GM19395 (cell line): Measurements from ENCODE around the gene ZNF396.

Experiments
- ATAC-seq: cut with Tn5 transposase; IDR thresholded peaks from one replicate; pipeline ENCODE4 v1.9.1; 2021; ENCODE audit warnings: mild to moderate bottlenecking, moderate library complexity; ENCODE audit not compliant: unreplicated experiment

ZNF396 gene

DNA sequence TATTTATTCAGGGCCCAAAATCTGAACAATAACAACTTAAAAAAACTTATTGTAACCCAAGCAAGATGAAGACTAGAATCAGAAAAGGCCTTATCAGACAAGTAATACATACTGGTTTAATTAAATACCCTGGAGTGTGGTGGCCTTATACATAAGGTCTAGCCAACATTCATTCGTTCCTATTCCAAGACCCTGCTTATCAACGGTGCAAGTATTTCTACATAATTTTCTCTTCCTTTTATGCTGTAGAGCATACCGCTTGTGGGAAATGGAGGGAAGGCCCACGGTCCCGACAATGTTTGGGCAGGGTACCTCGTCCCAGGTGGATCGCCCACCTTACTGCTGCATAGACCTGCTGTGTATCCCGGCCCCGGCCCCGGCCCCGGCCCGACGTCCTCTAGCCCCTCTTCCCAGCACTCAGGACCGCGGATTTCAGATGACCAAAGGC is 33.6 kb downstream of the ZNF396 start:
- ATAC-seq: no peak

DNA sequence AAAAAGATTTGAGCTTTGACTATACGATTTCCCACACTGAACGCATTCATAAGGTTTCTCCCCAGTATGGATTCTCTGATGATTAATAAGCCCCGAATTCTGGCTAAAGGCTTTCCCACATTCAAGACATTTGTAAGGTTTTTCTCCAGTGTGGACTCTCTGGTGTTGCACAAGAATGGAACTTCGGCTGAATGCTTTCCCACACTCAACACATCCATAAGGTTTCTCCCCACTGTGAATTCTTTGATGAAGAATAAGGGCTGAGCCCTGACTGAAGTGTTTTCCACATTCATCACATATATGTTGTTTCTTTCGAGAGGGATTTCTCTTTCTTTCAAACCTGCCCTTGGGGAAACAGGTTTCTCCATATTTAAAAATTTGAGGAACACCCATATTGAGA is 39.9 kb downstream of the ZNF396 start:
- ATAC-seq: no peak

DNA sequence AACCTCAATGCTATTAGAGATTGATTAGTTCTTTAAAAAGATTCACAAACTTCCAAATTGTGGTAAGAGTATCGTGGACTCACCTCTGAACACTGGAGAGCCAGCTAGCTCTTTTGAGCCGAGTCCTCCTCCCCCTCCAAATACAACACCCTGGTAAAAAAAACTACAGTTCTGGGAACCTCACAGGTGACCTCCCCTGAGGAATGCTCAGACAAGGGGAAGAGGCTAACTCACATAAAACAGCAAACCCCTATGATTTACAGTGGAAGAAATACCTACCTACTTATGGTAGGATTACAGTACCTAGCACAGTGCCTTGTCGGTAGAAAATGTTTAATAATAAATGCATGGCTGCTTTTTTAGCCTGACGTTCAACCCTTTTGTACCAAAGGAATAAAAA is 41.3 kb downstream of the ZNF396 start:
- ATAC-seq: no peak

DNA sequence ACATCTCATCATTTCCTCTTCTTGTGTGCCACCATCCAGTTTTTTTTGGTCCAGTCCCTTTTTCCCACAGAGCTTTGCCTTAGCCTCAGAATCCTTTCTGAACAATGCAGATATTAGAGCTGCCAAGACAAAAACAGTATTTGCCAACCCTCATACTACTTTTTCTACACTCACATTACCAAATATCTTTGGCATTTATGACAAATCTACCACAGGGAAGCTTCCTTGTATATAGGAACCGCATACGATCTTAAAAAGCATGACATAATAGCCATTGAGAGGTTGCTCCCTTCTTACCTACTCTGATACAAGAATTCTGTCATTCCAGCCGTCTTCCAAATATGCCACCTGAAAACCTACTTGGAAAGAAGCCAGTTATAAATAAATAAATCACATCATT is 42.3 kb downstream of the ZNF396 start:
- no peak for ATAC-seq

DNA sequence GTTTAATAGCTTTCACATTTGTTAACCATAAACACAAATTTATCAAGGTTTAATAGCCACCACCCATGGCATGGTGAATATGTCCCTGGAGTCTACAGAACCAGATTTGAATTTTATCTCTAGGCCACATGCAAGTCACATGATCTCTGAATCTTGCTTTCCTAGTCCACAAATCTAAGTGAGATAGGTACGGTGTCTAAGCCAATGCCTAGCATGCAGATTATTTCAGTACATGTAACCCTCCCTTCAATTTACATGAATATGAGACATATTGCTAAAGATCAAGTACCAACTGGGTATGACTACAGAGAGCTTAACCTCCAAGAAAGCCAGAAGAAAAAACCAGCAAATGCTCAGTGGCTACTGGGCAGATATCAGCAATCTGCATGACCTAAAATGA is 42.9 kb downstream of the ZNF396 start:
- ATAC-seq: no peak

DNA sequence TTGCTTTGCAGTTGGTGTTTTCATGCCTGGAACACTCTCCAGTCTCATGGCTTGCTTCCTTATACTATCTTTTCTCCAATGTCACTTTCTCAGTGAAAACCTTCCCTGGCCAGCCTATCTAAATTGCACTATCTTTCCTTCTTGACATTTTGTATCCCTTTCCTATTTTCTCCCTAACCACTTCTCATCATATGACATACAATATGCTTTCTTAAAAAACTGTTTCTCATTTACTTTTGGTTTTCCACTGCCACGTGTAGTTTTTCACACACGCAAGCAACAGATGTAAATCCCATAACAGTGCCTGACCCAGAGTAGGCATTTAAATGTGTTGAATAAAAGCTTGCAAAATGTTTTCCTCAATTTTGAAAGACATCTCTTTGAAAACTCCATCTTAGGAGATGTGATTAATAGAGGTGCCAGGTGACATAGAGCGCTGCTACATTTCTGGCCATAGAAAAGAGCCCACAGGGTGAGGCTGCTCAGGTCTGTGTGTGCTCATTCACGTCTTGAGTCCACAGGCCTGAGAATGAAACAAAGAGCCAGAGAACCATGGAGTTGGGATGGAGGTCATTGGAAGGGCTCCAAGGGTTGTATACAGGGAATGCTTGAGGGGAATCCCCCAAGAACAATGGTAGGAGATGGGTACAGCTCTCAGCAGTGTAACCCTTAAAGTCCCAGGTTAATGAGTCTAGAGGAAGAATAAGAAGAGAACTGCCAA is 45.6 kb downstream of the ZNF396 start:
- ATAC-seq: no peak

DNA sequence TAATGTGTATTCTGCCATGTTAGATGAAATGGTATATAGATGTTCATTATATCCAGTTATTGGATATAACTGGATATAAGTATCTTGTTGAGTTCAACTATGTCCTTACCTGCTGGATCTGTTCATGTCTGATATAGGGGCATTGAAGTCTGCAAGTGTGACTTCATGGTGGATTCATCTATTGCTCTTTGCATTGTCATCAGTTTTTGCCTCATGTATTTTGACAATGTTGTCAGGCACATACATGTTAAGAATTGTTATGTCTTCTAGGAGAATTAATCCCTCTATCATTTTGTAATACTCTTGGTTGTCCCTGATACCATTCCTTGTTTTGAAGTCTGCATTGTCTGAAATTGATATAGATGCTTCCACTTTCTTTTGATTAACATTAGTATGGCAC is 48.3 kb downstream of the ZNF396 start:
- ATAC-seq: no peak

DNA sequence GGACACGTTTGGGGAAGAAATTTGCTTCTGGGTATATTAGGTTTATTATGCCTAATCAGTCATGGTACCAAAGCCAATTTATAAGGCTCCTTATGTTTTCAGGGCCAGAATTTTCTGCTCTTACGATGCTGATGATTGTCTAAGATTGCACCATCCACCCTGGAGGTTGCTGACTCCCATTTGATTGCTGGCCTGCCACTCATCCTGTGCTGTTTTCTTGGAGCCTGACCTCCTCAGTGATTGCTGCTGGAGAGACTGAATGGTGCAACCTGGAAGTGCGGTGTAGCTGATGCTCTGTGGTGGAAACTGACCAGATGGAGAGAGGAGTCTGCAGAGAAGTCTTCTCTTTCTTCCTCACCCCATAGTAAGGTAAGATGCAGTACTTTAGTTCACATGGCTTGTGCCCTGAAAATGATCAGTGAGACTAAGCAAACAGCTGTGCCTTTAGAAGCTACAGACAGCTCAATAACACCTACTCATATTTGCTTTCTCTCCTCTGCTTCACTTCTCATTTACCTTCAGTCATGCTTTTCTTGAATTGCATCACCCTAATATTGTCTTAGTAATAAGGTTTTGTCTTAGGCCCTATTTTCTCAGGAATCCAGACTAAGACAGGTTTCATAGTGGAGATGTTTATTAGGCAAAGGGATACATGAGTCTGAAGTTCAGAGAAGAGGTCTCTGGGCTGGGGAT is 50.3 kb downstream of the ZNF396 start:
- ATAC-seq: no peak

DNA sequence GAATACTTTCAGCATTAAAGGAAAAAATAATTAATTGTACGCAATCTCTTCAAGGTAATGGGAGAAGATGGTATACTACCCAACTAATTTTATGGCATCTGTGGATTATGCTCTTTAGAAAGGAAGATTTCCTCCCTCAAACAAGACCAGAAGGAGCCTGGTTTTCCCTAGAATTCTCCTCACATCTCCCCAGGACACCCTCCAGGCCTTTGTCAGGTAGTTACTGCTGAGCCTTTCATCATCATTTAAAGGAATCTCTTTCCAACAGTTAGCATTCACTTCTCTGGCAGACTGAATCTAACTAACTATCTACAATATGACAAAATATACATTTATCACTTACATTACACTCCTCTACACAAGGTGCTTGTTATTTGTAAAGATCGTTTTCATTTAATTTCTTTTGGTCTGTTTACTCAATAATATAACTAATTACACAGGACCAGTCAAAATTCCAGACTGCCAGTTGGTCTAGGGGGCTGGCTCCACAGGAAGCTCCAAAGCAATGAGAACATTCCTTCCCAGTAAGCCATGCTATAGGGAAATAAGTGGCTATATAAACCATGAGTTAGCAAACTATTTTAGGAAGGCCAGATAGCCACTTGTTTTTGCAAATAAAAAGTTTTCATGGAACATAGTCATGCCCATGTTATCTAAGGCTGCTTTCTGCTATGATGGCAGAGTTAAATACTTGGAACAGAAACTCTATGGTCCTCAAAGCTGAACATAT is 52.0 kb downstream of the ZNF396 start:
- no peak for ATAC-seq

DNA sequence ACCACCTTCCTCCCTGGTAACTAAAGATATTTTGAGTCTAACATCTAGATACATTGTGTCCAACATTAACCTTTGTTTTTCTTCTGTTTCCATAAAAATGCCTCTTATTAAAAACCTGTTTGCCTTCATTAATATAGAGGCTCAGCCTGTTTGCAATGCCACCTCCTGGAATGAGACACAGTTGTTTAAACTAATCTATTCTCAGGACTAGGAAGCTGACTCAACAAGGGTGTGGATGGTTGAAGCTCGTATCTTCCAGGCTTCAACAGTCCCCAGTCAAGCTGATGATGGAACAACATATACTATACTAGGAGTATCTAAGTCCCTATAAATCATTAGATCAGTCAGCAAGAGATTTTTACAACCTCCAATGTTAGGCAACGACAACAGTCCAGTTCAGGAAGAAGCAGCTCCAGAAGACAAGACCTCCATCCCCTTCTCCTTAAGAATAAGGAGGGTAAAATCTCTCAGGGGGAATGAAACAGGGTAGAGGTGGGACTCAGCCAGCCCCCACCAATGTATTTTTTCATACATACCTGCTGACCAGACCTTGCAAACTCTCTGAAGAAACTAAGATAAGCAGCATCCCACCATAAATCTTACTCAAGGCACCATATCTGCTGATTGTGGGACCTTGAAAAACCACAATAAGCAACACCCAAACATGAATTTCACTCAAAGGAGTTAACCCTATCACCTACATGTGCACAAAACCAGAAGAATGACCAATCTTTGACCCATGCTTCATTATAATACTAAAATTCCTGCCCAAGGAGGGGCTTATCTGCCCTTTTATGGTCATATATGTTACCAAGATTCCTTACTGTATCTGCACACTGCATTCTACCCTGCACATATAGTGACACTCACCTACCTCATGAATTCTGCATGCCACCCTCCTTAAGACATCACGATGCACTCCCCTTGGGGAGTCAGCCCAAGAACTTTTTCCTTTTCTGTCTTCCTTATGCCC is 54.4 kb downstream of the ZNF396 start:
- ATAC-seq: no peak
